Measurements from ENCODE around the gene FAM163A.

FAM163A gene

GRCh38 chr1:179865377-179865776, 122.3 kb downstream of the FAM163A start:
- DNase-seq, result no peak
